ACC112 (cell line): Measurements from ENCODE around the gene SORCS2.

ENCODE experiments used
- H2AFZ ChIP-seq: fragments of 200-600 bp; sonication (generic); one replicate; pipeline ENCODE4 v1.6.0; 2017; ENCODE audit warnings: antibody characterized with exemption, low read length; ENCODE audit not compliant: unreplicated experiment
- H3K27ac ChIP-seq: fragments of 200-600 bp; sonication (generic); 2 replicates; pipeline ENCODE4 v1.5.1; 2014; ENCODE audit warnings: low read depth, mild to moderate bottlenecking, antibody characterized with exemption, low read length, moderate library complexity
- H3K27me3 ChIP-seq: fragments of 200-600 bp; sonication (generic); 2 replicates; pipeline ENCODE4 v1.6.1; 2014; ENCODE audit warnings: mild to moderate bottlenecking, antibody characterized with exemption, low read length, moderate library complexity, mixed read lengths; ENCODE audit not compliant: insufficient read depth
- H3K36me3 ChIP-seq: fragments of 200-600 bp; sonication (generic); 2 replicates; pipeline ENCODE4 v1.6.1; 2016; ENCODE audit warnings: mild to moderate bottlenecking, antibody characterized with exemption, low read length, moderate library complexity, mixed read lengths; ENCODE audit not compliant: insufficient read depth
- H3K4me1 ChIP-seq: fragments of 200-600 bp; sonication (generic); one replicate; pipeline ENCODE4 v1.6.1; 2016; ENCODE audit warnings: low read length, mixed read lengths; ENCODE audit not compliant: insufficient read depth, unreplicated experiment, control insufficient read depth
- H3K4me3 ChIP-seq: fragments of 200-600 bp; sonication (generic); 2 replicates; pipeline ENCODE4 v1.5.1; 2014; ENCODE audit warnings: mild to moderate bottlenecking, low read depth, low read length
- H3K79me2 ChIP-seq: fragments of 200-600 bp; sonication (generic); one replicate; pipeline ENCODE4 v1.6.0; 2016; ENCODE audit warnings: low read length; ENCODE audit not compliant: control insufficient read depth, unreplicated experiment, insufficient read depth

The SORCS2 gene

GRCh38 chr4:7297881-7298280 lies 105.5 kb downstream of the SORCS2 start:
- no peaks in the 10 kb centered on the region for H3K36me3 ChIP-seq
- H3K27ac ChIP-seq, result no peak overlapping the region
- H3K4me3 ChIP-seq, result no peak overlapping the region
- no peaks in the 10 kb centered on the region for H3K79me2 ChIP-seq
- H3K27me3 ChIP-seq, result peaks cover 5% of the 10 kb centered on the region
- H3K4me1 ChIP-seq, result no peaks in the 10 kb centered on the region
- H2AFZ ChIP-seq, result no peak overlapping the region

- H3K4me1 ChIP-seq, result no peaks in the 10 kb centered on the region
- H2AFZ ChIP-seq, result no peak overlapping the region
- no peak overlapping the region for H3K27ac ChIP-seq
- H3K27me3 ChIP-seq, result peaks cover under 1% of the 10 kb centered on the region
- H3K4me3 ChIP-seq, result no peak overlapping the region
- no peaks in the 10 kb centered on the region for H3K79me2 ChIP-seq
- no peaks in the 10 kb centered on the region for H3K36me3 ChIP-seq
These were observed 106.3 kb downstream of the SORCS2 start for GRCh38 chr4:7298619-7299009.

GRCh38 chr4:7299010-7299907 lies 106.9 kb downstream of the SORCS2 start:
- H3K36me3 ChIP-seq, result no peaks in the 10 kb centered on the region
- H3K4me3 ChIP-seq, result no peak overlapping the region
- H3K27ac ChIP-seq, result no peak overlapping the region
- no peaks in the 10 kb centered on the region for H3K4me1 ChIP-seq
- no peaks in the 10 kb centered on the region for H3K79me2 ChIP-seq
- H3K27me3 ChIP-seq, result no peaks in the 10 kb centered on the region
- no peak overlapping the region for H2AFZ ChIP-seq

- Histone ChIP-seq H3K79me2 (no peaks in the 10 kb centered on the region), H2AFZ (no peak overlapping the region), H3K4me3 (no peak overlapping the region), H3K27me3 (no peaks in the 10 kb centered on the region), H3K27ac (no peak overlapping the region), H3K36me3 (no peaks in the 10 kb centered on the region), H3K4me1 (no peaks in the 10 kb centered on the region)
These were observed 107.8 kb downstream of the SORCS2 start for GRCh38 chr4:7299908-7300710.

- H3K4me1 ChIP-seq, result no peaks in the 10 kb centered on the region
- no peaks in the 10 kb centered on the region for H3K36me3 ChIP-seq
- H3K4me3 ChIP-seq, result no peak overlapping the region
- H2AFZ ChIP-seq, result no peak overlapping the region
- no peaks in the 10 kb centered on the region for H3K79me2 ChIP-seq
- H3K27me3 ChIP-seq, result no peaks in the 10 kb centered on the region
- H3K27ac ChIP-seq, result no peak overlapping the region
These were observed 108.4 kb downstream of the SORCS2 start for GRCh38 chr4:7300711-7301095.

- Histone ChIP-seq H3K4me3 (no peak overlapping the region), H3K36me3 (no peaks in the 10 kb centered on the region), H2AFZ (no peak overlapping the region), H3K27ac (no peak overlapping the region), H3K27me3 (no peaks in the 10 kb centered on the region), H3K4me1 (no peaks in the 10 kb centered on the region), H3K79me2 (no peaks in the 10 kb centered on the region)
These were observed 108.9 kb downstream of the SORCS2 start for GRCh38 chr4:7301126-7301785.

- no peak overlapping the region for H3K27ac ChIP-seq
- H3K27me3 ChIP-seq, result no peaks in the 10 kb centered on the region
- H2AFZ ChIP-seq, result no peak overlapping the region
- H3K4me1 ChIP-seq, result no peaks in the 10 kb centered on the region
- H3K36me3 ChIP-seq, result no peaks in the 10 kb centered on the region
- H3K4me3 ChIP-seq, result no peak overlapping the region
- no peaks in the 10 kb centered on the region for H3K79me2 ChIP-seq
These were observed 109.7 kb downstream of the SORCS2 start for GRCh38 chr4:7301846-7302630.

- Histone ChIP-seq H3K4me3 (no peak overlapping the region), H3K79me2 (no peaks in the 10 kb centered on the region), H3K36me3 (no peaks in the 10 kb centered on the region), H3K27me3 (0 out of 2 replicates have a peak, but pooled peaks cover 4% of the 10 kb centered on the region), H2AFZ (no peak overlapping the region), H3K27ac (no peak overlapping the region), H3K4me1 (no peaks in the 10 kb centered on the region)
These were observed 110.6 kb downstream of the SORCS2 start for GRCh38 chr4:7302781-7303404.

GRCh38 chr4:7303561-7303960 lies 111.2 kb downstream of the SORCS2 start:
- Histone ChIP-seq H3K4me3 (no peak overlapping the region), H3K27me3 (0 out of 2 replicates have a peak, but pooled peaks cover 4% of the 10 kb centered on the region), H2AFZ (no peak overlapping the region), H3K79me2 (no peaks in the 10 kb centered on the region), H3K27ac (no peak overlapping the region), H3K4me1 (no peaks in the 10 kb centered on the region), H3K36me3 (no peaks in the 10 kb centered on the region)

- no peak overlapping the region for H3K27ac ChIP-seq
- 0 out of 2 replicates have a peak, but pooled peaks cover 9% of the 10 kb centered on the region for H3K27me3 ChIP-seq
- H3K36me3 ChIP-seq, result no peaks in the 10 kb centered on the region
- no peak overlapping the region for H2AFZ ChIP-seq
- H3K4me1 ChIP-seq, result no peaks in the 10 kb centered on the region
- no peak overlapping the region for H3K4me3 ChIP-seq
- no peaks in the 10 kb centered on the region for H3K79me2 ChIP-seq
These were observed 112.1 kb downstream of the SORCS2 start for GRCh38 chr4:7304436-7304835.
